Subcutaneous adipose tissue (tissue), 4 donors: ENCODE data around the gene FAM236C. TPM values are rescaled to one million over a fixed set of nuclear protein-coding genes. Genes with fewer than 3 reads are reported as not detected.
"Not testable (repeated sequence)": the region's sequence is repeated elsewhere in the genome, so short reads cannot be mapped to it uniquely, and the experiment has no call there.

Experiments
- CTCF ChIP-seq: fragments of 450-650 bp; IDR thresholded peaks from one replicate; pipeline ENCODE4 v1.5.1; 2016; ENCODE audit warnings: low read depth, mild to moderate bottlenecking, control low read depth, antibody characterized with exemption, moderate library complexity
- total RNA-seq, 4 donors: library from RNA; depleted of rRNA; stranded (reverse); fragments of >200 nt; gene quantifications; one replicate each; pipeline ENCODE4 v1.1.0, GENCODE V29; 2016

The FAM236C gene
- not detected for total RNA-seq

GRCh38 chrX:72912315-72912714 is at the start of gene FAM236C:
Gene FAM236C (plus strand): TSS chrX:72912615. CDS start chrX:72912715, 100 bp downstream.
- not testable (repeated sequence) for TF ChIP-seq CTCF

DNA sequence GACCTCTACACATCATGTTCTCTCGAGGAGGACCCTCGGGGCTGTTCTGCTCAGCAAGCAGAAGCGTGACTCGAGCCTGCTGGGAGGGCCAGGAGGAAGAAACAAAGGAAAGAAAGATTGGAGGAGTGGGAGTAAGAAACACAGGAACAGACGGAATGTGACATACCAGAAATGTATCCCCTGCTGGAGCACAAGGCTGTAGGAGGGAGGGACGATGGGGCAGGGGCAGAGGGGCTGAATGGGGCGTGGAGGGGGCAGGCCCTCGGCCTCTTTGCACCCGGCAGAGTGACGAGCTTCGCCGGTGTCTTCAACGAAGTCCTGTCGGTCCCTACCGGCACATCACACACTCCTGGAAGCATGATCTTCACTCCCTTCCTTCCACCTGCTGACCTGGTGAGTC is 25.5 kb downstream of the FAM236C start, which contains the start of gene FAM236A:
TSS of gene FAM236A (plus strand) at position 301 of the 400 bp plus-strand sequence. CDS start at position 358, 57 bp downstream.
- TF ChIP-seq CTCF: not testable (repeated sequence)

- TF ChIP-seq CTCF: not testable (repeated sequence)
Measured at GRCh38 chrX:72943819-72944169, 31.4 kb downstream of the FAM236C start, which contains the start of gene DMRTC1. Gene DMRTC1 (minus strand): TSS chrX:72943837. CDS start chrX:72875694, 68,143 bp downstream.

Other genes starting within 250 kb of the FAM236C start
- 1 to 10 TPM; 3.3 to 6.5 (median 4.4) TPM for gene PHKA1, start 198.3 kb upstream of the FAM236C start, total RNA-seq
- gene DMRTC1B, start 135.7 kb upstream of the FAM236C start, total RNA-seq: not detected
- gene FAM236B, start 130.0 kb upstream of the FAM236C start, total RNA-seq: not detected
- not detected for gene FAM236D, start 104.4 kb upstream of the FAM236C start, total RNA-seq
- not detected for gene FAM236A, start 25.6 kb downstream of the FAM236C start, total RNA-seq
- gene DMRTC1, start 31.2 kb downstream of the FAM236C start, total RNA-seq: not detected
- not detected for gene PABPC1L2B, start 90.3 kb downstream of the FAM236C start, total RNA-seq
- gene PABPC1L2A, start 166.9 kb downstream of the FAM236C start, total RNA-seq: not detected